HG02938 (cell line): Measurements from ENCODE around the gene CPB2.

Experiments used
- ATAC-seq: cut with Tn5 transposase; IDR thresholded peaks from one replicate; pipeline ENCODE4 v1.9.1; 2021; ENCODE audit warnings: mild to moderate bottlenecking, moderate library complexity; ENCODE audit not compliant: unreplicated experiment

CPB2 gene, protein sequence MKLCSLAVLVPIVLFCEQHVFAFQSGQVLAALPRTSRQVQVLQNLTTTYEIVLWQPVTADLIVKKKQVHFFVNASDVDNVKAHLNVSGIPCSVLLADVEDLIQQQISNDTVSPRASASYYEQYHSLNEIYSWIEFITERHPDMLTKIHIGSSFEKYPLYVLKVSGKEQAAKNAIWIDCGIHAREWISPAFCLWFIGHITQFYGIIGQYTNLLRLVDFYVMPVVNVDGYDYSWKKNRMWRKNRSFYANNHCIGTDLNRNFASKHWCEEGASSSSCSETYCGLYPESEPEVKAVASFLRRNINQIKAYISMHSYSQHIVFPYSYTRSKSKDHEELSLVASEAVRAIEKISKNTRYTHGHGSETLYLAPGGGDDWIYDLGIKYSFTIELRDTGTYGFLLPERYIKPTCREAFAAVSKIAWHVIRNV

DNA sequence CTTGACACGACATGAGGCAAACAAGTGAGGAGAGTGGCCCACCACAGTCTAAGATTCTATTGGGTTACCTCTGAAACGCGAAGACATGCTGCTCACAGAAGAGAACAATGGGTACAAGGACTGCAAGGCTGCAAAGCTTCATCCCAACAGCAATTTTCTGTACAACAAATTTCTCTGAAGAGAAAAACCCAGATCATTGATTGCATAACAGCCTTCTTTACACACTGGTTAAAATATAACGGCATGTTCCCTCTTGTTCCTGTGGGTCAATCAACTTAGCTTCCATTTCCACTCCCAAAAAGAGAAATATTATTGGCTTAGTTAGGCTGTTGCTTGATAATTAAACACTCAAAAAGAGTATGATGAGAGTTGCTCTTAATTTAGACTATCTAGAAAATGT, at the start of gene CPB2:
TSS of gene CPB2 (minus strand) at position 166 of the 400 bp plus-strand sequence. CDS start at position 142, 24 bp downstream.
- ATAC-seq: no peak

DNA sequence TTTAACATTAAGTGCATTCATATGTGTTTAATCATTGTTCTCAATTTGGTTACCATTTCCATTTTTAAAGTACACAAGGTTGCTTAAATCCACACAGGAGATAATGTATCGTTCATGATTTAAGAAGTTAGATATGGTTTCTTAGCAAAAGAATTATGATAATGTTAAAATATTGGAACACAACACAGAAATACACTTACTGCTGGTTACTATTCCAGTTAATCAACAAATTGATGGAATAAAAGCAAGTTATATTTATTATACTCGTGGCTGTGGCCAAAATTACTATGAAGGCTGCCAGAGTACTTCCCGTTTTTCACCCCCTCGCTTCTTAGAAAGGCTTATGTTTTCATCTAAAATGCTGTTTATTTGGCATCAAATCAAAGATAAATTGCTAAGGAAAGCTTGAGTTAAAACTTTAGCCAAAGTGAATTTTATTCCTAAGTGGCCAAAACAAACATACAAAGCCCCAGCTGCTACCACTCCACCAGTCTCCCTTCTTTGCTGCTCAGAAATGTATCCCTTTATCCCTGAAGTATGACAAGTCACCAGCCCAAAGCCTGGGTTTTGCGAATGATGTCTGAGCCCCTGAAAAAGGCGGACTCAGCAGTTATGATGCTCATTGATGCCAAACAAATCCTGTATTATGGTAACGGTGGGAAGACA, 49.4 kb upstream of the CPB2 start:
- no peak for ATAC-seq

DNA sequence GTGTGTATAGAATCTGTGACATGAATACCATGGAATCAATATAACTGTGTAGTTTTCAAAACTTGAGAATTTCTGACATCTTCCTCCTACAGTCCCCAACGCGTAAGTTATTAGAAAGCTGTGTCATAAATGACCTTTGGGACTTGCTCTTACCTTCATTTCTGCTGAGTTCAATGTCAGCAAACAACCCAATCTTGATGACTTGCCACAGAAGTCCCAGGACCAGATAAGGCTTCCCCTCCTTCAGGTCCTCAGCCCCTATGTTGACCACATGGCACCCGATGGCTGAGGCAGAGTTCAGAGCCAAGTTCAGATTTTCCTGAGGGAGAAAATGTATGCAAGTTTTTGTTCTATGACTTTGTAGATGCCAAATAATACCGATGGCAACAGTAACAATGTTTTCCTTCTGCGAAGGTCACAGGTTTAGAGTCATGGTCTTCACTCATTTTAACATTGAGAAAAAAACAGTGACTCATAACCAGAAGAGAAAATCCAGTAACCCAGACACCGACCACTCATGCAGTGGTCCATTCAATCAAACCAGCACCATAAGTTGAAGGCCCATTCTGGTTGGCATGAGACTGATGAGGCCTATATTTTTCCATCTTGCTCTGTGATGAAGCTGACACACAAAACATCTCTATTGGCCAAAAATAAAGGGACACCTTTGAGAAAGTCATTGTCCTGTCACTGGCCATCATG, 47.9 kb upstream of the CPB2 start:
- ATAC-seq: no peak

DNA sequence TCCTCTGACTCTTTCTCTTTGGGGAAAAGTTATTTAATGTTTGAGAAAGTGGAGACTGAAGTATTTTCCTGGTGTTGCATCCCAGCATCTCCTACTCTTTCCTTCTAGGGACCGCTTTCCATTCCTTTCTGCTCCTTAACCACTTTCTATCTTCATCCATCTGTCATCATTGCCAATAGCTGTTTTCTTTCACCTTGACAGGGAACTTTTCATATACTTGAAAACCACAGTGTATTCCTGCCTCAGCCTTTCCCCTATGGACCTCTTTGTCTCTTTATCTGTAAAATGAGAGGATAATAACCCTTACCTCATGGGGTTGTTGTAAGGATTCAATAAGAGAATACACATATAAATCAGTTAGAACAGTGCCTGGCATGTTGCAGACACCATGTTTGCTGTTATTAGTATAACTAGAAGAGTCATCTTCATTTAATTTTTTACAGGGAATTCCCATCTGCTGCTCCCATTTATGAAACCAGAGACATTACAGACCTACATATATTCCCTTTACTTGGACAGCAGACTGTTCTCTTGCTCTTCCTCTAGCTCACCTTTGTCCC, 45.4 kb upstream of the CPB2 start:
- ATAC-seq: no peak

DNA sequence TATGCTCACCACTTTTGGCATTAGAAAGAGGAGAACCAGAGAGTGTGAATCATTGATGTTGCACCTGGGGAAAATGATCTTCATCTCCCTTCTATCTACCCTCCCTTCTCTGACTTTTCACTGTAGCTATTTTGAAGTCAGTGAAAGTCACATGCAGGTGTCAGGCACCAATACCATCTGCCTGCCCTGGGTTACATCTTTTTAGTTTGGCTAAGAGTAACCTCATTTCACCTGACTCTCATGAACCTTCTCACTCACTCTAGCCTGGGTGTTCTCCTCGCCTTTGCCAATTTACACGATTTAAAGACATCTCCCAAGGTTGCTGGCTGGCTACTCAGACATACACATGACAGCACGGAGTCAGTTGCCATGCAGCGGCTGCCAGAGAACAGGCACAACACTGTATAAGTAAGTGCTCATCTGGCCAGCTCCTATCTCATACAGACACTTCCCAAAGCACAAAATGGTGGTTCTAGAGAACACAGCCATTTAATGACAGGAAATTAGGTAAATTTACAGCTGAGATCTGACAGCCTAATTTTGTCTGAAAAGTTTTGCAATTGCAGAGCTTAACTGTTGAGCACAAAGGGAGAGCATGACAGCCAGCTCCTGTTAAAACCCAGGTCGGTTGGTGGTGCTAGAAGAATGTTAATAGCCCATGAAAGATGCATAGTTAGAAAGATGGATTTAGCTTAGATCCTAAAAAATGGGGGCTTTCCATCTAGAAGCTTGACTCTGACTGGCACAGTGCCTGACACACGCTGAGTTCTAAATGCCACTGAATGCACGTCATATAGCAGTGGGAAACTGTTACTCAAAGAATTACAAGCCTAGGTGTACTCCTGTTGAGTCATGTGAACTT, 44.7 kb upstream of the CPB2 start:
- ATAC-seq: no peak

DNA sequence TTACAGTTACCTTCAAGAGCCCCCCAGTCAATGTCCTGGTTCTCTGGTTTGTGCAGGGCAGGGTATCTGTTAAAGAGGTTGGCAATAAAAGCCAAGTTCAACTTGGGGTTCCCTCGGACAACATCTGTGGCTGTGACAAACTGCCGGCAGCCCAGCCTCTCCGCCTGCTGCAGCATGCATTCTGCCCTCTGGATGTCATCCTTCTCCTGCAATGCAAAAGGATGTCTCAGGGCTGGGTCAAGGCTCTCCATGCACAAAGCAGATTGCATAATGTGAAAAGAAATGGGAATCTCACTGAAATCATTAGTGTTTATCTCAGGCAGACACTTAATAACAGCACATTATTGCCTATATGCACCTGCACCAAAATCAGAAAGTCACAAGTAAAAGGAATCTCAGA, 42.1 kb upstream of the CPB2 start:
- no peak for ATAC-seq

DNA sequence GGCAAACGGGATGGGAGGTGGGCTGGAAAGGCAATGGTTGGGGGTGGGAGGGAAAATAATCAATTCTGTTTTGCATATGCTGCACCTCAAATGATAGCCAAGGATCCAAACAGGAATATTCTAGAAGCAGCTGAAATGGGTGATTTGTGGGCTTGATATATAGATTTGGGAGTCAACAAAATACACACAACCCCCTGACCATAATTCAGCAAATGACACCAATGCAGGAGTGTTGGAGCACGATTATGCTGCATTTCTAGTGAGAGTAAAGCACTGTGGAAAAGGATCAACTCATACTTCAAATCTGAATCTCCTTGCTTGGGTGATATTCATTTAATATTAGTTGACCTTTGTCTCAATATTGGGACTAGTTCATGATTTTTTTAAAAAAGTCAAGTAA, 41.1 kb upstream of the CPB2 start:
- no peak for ATAC-seq

DNA sequence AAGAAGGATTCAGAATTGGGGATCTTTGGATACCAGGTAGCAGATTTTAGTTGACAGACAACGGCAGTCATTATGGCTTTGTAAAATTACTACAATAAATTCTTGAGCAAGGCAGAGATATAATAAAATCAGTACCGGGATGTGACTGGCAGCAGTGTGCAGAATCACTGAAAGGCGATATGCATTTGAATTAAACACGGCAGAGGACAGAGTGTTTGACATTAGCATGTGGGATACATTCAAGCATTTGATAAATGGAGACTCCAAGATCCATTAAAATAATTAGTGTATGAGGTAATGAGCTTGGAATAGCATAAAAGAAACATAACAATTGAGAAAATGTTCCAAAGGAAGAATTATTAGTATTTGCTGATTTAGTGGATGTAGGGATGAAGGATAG, 40.3 kb upstream of the CPB2 start:
- no peak for ATAC-seq

DNA sequence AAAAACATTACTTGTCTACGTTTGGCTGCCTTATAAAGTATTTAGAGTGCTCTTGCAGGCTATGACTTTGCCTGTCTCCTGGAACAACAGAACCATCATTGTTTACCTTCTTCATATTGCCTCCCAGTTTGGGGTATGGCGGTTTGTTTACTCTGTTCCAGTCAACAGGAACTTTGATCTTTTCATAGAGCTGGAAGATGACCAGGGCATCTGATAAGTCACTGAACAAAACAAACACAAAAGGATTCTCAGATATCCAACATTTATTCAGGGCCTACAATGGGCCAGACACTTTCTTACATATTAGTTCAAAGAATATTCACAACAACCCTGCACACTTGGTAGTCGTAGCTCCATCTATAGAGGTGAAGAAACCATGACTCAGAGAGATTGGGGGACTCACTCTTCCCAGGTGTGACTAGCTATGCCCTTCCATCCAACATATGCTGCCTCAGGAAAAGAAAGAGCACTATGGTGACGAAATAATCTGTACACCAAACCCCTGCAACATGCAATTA, 38.4 kb upstream of the CPB2 start:
- no peak for ATAC-seq

DNA sequence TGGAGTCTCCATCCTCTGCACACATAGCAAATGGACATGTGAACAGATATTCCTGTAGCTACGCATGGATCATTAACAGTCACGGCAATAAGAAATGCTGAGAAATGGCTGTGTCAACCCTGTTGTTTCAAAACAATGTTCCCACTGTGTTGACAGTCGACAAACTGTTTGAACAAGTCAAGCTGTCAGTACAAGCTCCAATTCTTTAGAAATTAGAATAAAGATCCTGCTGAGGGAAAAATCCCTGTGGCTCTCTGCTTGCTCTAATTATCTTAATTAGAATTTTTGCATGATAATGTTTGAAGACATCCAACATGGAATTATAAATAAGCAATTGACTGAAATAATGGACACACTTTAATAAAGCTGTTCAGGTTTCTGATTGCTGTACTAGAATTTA, 37.9 kb upstream of the CPB2 start:
- no peak for ATAC-seq

DNA sequence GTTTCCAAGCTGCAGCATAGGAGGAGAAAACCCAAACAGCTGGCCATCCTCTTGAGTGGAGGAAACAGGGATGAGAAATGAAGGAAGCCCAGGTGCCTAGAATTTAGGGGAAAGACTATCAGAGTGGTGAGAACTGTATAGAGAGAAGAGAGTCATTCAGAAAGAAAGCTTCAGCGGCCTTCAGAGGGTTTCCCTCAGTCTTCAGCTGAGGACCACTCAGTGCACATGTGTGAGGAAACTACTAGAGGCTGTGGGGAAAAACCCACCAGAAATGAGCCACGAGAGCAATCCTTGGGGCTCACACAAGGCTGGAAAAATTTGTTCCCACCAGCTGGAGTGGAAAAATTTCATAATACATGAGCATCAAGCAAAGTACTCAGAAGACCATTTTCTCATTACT, 35.2 kb upstream of the CPB2 start:
- no peak for ATAC-seq

DNA sequence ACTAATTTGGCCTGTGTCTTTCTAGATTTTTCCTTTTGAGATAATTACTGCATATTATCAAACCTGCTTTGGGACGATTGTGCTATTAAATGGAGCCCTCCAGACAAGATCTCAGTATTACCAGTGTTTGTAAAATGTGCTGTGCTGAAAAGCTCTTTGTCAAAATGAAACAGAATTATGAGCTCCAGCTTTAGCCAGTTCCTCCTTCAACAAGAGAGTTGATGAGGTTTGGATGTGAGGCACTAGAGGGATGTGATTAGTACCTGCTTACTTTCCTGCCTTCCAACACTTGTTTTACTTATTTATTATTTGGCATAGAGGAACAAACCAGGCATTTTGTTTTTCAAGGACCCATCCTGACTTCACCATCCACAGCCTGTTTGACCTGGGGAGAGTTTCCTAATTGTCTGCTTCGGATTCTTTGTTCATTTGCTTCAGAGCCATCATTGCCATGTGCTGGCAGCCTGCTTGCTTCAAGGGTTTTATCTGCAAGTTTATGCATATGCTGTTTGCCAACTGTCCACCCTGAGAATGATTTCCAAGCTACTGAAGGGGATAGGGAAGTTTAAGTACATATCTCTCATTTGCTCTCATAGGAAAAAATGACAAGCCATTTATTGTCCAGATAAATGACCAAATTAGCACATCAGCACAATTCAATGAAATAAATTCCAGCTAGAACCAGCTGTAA, 32.9 kb upstream of the CPB2 start:
- ATAC-seq: no peak

DNA sequence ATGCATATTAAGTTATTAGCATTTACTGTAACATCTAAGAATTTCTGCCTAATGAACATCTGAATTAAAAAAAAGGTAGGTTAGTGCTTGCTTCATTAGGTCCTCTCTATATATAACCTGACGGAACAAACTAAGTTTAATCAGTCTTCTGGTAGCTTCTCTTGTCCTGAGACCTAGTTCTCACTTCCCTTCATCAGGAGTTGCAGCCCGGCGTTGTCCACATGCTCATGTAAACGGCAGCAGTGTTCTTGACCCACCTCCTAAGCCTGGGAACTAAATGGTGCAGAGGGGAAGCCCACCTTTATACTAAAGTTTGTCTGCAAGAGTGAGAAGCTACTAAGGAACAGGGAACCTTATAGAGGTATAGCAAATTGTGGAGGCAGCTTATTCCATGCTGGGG, 31.9 kb upstream of the CPB2 start:
- ATAC-seq: no peak

DNA sequence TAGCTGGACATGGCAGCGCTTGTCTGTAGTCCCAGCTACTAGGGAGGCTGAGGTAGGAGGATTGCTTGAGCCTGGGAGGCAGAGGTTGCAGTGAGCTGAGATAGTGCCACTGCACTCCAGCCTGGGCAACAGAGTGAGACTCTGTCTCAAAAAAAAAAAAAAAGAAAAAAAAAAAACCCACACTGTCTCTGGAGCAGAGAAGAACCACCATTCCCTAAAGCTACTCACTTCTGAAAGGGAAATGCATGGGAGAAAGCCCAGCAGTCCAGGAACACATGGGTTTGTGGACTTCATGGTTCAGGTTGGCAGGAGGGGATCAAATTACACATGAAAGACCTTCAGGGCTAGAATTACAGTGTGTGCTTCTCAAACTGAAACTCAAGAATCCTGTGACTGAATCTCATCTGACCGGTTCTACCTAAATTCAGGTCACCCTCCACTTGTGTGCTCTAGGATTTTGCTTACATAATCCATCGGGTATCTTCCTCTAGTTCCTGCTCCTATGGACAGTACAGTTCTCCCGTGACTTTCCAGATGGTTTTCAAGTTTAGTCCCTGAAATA, 30.2 kb upstream of the CPB2 start:
- ATAC-seq: no peak

DNA sequence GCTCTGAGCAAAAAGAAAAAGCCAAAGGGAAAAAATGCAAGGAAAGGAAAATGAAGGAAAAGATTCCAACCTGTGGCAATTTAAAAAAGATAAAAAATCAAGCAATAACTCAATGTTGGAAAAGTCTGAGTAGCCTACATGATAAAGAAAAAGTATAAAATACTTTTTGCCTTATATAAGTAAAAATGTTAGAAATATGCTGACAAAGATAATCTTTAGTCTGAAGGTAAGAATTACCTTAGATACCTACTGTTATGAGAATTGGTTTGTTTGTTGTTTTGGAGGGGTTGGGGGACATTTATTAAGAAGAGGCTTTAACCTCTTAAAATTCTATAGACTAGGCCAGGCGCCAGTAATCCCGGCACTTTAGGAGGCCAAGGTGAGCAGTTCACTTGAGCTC, 29.7 kb upstream of the CPB2 start:
- ATAC-seq: no peak

DNA sequence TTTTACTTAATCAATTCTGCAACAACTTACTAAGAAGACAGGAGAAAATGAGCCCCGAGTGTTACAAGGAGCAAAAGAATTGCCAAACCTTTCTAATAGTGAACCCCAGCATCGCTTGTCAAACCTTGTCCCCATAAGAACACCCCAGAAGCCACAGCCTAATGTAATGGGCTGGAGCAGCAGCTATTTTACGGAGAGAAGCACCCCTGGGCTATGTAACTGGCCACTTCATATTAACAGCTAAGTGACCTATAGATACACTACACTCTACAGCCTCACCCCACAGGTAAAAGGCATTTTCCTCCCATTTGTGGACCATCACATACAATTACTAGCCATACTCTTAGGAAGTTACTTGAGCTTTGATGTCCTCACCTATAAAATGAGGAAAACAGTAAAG, 27.3 kb upstream of the CPB2 start:
- ATAC-seq: no peak

DNA sequence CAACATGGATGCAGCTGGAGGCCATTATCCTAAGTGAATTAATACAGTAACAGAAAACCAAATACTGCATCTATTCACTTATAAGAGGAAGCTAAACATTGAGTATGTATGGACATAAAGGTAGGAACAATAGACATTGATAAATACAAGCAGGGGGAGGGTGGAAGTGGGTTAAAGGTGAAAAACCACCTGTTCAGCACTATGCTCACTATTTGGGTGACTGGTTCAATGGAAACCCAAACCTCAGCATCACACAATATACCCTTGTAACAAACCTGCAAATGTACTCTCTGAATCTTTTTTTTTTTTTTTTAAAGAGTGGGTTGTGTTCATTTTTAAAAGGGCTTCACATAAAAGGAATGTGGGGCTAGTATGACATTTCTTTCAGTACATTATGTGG, 26.9 kb upstream of the CPB2 start:
- no peak for ATAC-seq

DNA sequence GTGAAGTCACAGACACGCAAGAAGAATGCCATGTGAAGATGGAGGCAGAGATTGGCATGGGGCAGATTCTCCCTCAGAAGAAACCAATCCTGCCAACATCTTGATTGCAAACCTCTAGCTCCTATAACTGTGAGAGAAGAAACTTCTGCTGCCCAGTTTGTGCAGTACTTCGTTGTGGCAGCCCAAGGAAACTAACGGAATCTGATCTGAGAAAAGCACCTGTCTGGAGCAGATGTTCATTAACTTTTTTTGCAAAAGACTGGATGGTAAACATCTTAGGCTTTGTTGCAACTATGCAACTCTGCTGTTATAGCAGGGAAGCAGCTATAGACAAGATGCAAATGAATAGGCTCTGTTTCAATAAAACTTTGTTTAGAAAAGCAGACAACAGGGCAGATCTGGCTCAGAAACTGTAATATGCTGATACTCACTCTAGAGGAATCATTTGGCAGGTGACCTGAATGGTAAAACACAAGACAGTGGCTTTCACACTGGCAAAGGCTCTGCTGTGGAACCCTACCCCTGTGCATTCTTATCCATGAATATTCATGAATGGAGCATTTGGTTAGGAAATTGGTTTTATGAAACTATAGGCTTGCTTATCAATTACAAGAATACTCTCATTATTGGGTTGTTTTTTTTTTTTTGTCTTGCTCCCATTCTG, 25.3 kb upstream of the CPB2 start:
- no peak for ATAC-seq

DNA sequence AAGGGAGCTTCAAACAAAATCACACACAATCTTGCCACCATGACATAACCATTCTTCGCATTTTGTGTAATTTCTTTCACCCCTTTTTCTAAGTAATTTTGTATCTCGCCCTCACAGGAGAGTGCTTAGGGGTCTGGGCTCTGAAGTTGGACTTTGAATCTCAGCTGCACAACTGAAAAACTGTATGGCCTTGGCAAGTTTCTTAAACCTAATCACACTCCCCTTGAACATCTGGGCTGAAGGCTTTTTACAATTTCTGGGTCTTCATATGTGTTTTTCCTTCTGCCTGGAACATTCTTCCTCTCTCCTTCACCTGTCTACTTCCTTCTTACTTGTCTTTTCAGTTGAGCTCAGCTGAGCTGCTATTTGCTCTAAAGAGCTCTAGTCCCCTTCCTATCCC, 24.3 kb upstream of the CPB2 start:
- no peak for ATAC-seq
